ENCODE results near the gene PREP. TPM values are rescaled to one million over a fixed set of nuclear protein-coding genes. Genes with fewer than 3 reads are reported as not detected.

The PREP gene
- total RNA-seq, 1 donor from 2014 or later: 47.8 TPM

- no peak for DNase-seq (ENCODE audit: low spot score in 2 of 2, unreplicated experiment in 2 of 2)
- TF ChIP-seq CTCF (IDR thresholded peaks at IDR 0.05; ENCODE audit: unreplicated experiment): peak; percentile 61
- Mint-ChIP-seq H3K9me3 (no peaks in the 10 kb centered on the region), H3K36me3 (peaks cover 28% of the 10 kb centered on the region), H3K4me3 (no peak overlapping the region), H3K4me1 (peaks cover 31% of the 10 kb centered on the region), H3K27ac (no peak overlapping the region), H3K27me3 (ENCODE audit: low read depth) (no peaks in the 10 kb centered on the region)
Measured at GRCh38 chr6:105317607-105318533, 85.0 kb downstream of the PREP start.

- TF ChIP-seq CTCF (IDR thresholded peaks at IDR 0.05; ENCODE audit: unreplicated experiment): no peak
- H3K27me3 Mint-ChIP-seq (ENCODE audit: low read depth): no peaks in the 10 kb centered on the region
- no peaks in the 10 kb centered on the region for H3K9me3 Mint-ChIP-seq
- no peak overlapping the region for H3K27ac Mint-ChIP-seq
- H3K36me3 Mint-ChIP-seq: peaks cover 34% of the 10 kb centered on the region
- H3K4me1 Mint-ChIP-seq: peaks cover 3% of the 10 kb centered on the region
- no peak for DNase-seq (ENCODE audit: low spot score in 2 of 2, unreplicated experiment in 2 of 2)
- no peak overlapping the region for H3K4me3 Mint-ChIP-seq
Measured at GRCh38 chr6:105313211-105313610, 89.7 kb downstream of the PREP start.

- Mint-ChIP-seq H3K9me3 (no peaks in the 10 kb centered on the region), H3K27me3 (ENCODE audit: low read depth) (no peaks in the 10 kb centered on the region), H3K4me1 (no peaks in the 10 kb centered on the region), H3K4me3 (no peak overlapping the region), H3K27ac (no peak overlapping the region), H3K36me3 (peaks cover 23% of the 10 kb centered on the region)
- TF ChIP-seq CTCF (IDR thresholded peaks at IDR 0.05; ENCODE audit: unreplicated experiment): no peak
- no peak for DNase-seq (ENCODE audit: low spot score in 2 of 2, unreplicated experiment in 2 of 2)
Measured at GRCh38 chr6:105310947-105311346, 91.9 kb downstream of the PREP start.

GRCh38 chr6:105310371-105310770 lies 92.5 kb downstream of the PREP start:
- no peak overlapping the region for H3K27ac Mint-ChIP-seq
- H3K9me3 Mint-ChIP-seq: no peaks in the 10 kb centered on the region
- no peak overlapping the region for H3K4me3 Mint-ChIP-seq
- no peak for DNase-seq (ENCODE audit: low spot score in 2 of 2, unreplicated experiment in 2 of 2)
- TF ChIP-seq CTCF (IDR thresholded peaks at IDR 0.05; ENCODE audit: unreplicated experiment): no peak
- H3K27me3 Mint-ChIP-seq (ENCODE audit: low read depth): no peaks in the 10 kb centered on the region
- peaks cover 4% of the 10 kb centered on the region for H3K4me1 Mint-ChIP-seq
- peaks cover 21% of the 10 kb centered on the region for H3K36me3 Mint-ChIP-seq

GRCh38 chr6:105308840-105309239 lies 94.0 kb downstream of the PREP start:
- peaks cover 14% of the 10 kb centered on the region for H3K36me3 Mint-ChIP-seq
- H3K9me3 Mint-ChIP-seq: no peaks in the 10 kb centered on the region
- no peak for DNase-seq (ENCODE audit: low spot score in 2 of 2, unreplicated experiment in 2 of 2)
- H3K4me1 Mint-ChIP-seq: peaks cover 9% of the 10 kb centered on the region
- H3K27ac Mint-ChIP-seq: no peak overlapping the region
- TF ChIP-seq CTCF (IDR thresholded peaks at IDR 0.05; ENCODE audit: unreplicated experiment): no peak
- H3K27me3 Mint-ChIP-seq (ENCODE audit: low read depth): no peaks in the 10 kb centered on the region
- no peak overlapping the region for H3K4me3 Mint-ChIP-seq
